Upper lobe of left lung (tissue), 6 donors: ENCODE measurements around the gene GET4. TPM values are rescaled to one million over a fixed set of nuclear protein-coding genes. Genes with fewer than 3 reads are reported as not detected.

Experiments
- ATAC-seq, 2 donors: fragments of 200-7000 bp; cut with Tn5 transposase; one replicate each; pipeline ENCODE4 v1.9.1; 2022; ENCODE audit warnings: mild to moderate bottlenecking in 2 of 2, moderate library complexity in 2 of 2; ENCODE audit not compliant: low FRiP score in 2 of 2
- DNase-seq, 2 donors: peaks; one replicate each; pipeline ENCODE4 v3.0.0-alpha.2; 2019 to 2020
- H3K27ac ChIP-seq, 4 donors: fragments of 200-600 bp; sonication (generic); one replicate each; pipeline ENCODE4 v1.5.1; 2016 to 2019
- H3K27me3 ChIP-seq, 4 donors: fragments of 200-600 bp; sonication (generic); one replicate each; pipeline ENCODE4 v1.5.1; 2017 to 2019
- H3K36me3 ChIP-seq, 4 donors: fragments of 200-600 bp; sonication (generic); one replicate each; pipeline ENCODE4 v1.5.1; 2016 to 2019
- H3K4me1 ChIP-seq, 4 donors: fragments of 200-600 bp; sonication (generic); one replicate each; pipeline ENCODE4 v1.5.1; 2018 to 2019
- H3K4me3 ChIP-seq, 4 donors: fragments of 200-600 bp; sonication (generic); one replicate each; pipeline ENCODE4 v1.5.1; 2017 to 2019; ENCODE audit warnings: mild to moderate bottlenecking in 2 of 4, moderate library complexity in 1 of 4
- H3K9me3 ChIP-seq, 4 donors: fragments of 200-600 bp; sonication (generic); one replicate each; pipeline ENCODE4 v1.5.1; 2018 to 2019
- CTCF ChIP-seq, 6 experiments: fragments of 450-650 bp in 4 of 6; fragments of 200-600 bp in 2 of 6; sonication (generic) in 2 of 6; IDR thresholded peaks; one replicate each; pipeline ENCODE4 v1.5.1; 2016 to 2019; ENCODE audit warnings: antibody characterized with exemption in 6 of 6
- EP300 ChIP-seq, 4 donors: sonication (generic); formaldehyde crosslinking; IDR thresholded peaks; one replicate each; pipeline ENCODE4 v1.5.1; 2017; ENCODE audit warnings: antibody characterized with exemption in 4 of 4, control low read depth in 2 of 4
- POLR2A ChIP-seq, 4 donors: fragments of 450-650 bp; IDR thresholded peaks; one replicate each; pipeline ENCODE4 v1.5.1; 2016 to 2017; ENCODE audit warnings: antibody characterized with exemption in 4 of 4, mild to moderate bottlenecking in 2 of 4
- POLR2AphosphoS5 ChIP-seq, 2 donors: sonication (generic); formaldehyde crosslinking; IDR thresholded peaks; one replicate each; pipeline ENCODE4 v1.5.1; 2017; ENCODE audit warnings: antibody characterized with exemption in 2 of 2
- WGBS, 2 donors: methylation state at CpG; one replicate each; pipeline ENCODE4 v1.1.5; 2017 to 2018; 5-methylcytosine and 5-hydroxymethylcytosine counted together
- total RNA-seq, 6 donors: library from RNA; depleted of rRNA in 4 of 6; stranded (reverse); fragments of >200 nt in 4 of 6; gene quantifications; one replicate each; pipeline versions ENCODE4 v1.1.0 to v1.2.1, GENCODE V29; 2016 to 2021
- donor health status: DM: no; HTN: no; CAD: no; lungs with moderate emphysema.
- donor health status: DM: no; HTN: yes; CAD: no; lungs with severe emphysema.

The GET4 gene
- total RNA-seq, 6 donors from 2014 or later = 26.0 to 82.6 (median 40.8) TPM

DNA sequence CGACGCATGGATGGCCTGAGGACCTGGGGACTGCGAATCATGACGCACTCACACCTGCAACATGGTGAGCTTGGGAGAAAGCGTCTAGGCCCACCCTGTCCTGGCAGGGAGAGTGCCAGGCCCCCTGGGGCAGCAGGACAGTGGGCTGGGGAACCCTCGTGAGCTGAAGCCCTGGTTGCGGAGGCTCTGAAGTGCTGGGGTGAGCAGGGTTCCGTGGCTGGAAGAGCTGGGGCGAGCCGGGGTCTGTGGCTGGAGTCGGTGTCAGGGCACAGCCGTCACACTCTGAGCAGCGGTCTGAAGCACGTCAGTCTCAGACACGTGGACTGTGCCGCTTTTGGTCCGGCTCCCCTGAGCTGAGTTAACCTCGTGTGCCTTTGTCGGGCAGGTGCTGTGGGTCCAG, 39.4 kb upstream of the GET4 start:
- Histone ChIP-seq H3K27ac (peak overlapping the region in 2 of 4 donors; percentile 28 to 59), H3K27me3 (no peaks in the 10 kb centered on the region), H3K4me1 (peaks cover 13 to 25% (median 20%) of the 10 kb centered on the region in 4 donors), H3K4me3 (no peak overlapping the region), H3K36me3 (peaks cover 15 to 33% (median 20%) of the 10 kb centered on the region in 4 donors), H3K9me3 (no peaks in the 10 kb centered on the region)
- DNase-seq (peak in 1 of 2 donors; percentile 38), ATAC-seq (no peak)
- no peak for TF ChIP-seq CTCF (IDR thresholded peaks at IDR 0.05)
- no peak for TF ChIP-seq EP300 (IDR thresholded peaks at IDR 0.05)
- TF ChIP-seq POLR2A (IDR thresholded peaks at IDR 0.05) = no peak
- no peak for TF ChIP-seq POLR2AphosphoS5 (IDR thresholded peaks at IDR 0.05)
- WGBS, 2 donors = 96% methylated on average over 14 to 19 of the region's 19 CpGs

DNA sequence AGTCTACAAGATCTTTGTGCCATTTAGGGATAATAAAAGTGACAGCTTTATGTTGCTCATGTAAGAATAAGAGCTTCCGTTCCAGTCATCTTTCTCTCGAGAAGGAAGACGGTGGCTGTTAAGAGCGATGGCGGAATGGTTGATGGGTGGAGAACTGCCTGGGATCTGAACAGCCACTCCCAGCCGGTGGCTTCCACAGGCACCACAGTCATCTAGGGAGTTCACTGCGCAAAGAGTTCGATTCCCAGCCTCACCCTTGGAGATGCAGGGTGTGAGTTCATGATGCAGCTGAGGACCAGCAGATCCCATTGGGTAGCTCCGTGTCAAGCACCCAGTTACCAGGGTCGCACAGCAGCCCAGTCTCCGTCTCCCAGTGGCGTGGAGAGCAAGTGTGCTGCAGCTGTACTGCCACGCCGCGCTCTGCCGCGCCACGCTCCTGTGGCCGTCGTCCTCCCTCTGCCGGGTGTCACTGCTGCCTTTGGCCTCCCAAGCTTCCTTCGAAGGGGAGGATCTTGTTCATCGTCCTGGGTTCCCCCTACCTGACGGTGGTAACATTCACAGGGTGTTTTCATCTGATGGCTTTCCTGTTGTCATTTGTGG, 36.3 kb upstream of the GET4 start:
- 92 to 93% methylated on average over 24 of the region's 24 CpGs for WGBS, 2 donors
- no peak for ATAC-seq

DNA sequence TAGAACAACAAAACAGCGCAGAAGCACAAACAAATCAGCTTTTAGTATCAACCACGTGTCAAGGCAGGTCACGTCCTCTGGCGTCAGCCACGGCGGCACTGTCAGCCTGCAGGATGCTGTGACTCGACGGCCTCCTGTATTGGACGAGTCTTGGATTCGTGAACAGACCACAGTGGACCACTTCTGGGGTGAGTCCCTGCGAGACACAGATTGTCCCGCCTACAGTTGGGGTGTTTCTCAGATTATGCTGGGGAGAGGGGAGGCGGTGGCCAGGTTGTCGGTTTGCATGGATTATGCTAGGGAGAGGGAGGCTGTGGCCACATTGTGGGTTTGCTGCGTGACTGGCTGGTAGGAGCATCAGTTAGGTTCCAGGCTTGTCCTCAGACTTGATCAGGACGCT, 34.4 kb upstream of the GET4 start:
- H3K4me3 ChIP-seq = no peak overlapping the region
- no peaks in the 10 kb centered on the region for H3K9me3 ChIP-seq
- peak overlapping the region in 1 of 4 donors; percentile 11 for H3K27ac ChIP-seq
- DNase-seq = no peak
- H3K36me3 ChIP-seq = peaks cover 41 to 63% (median 46%) of the 10 kb centered on the region in 4 donors
- no peaks in the 10 kb centered on the region for H3K27me3 ChIP-seq
- H3K4me1 ChIP-seq = peaks cover 0 to under 1% (median under 1%) of the 10 kb centered on the region in 4 donors
- TF ChIP-seq EP300 (IDR thresholded peaks at IDR 0.05) (no peak), POLR2A (IDR thresholded peaks at IDR 0.05) (no peak), POLR2AphosphoS5 (IDR thresholded peaks at IDR 0.05) (no peak), CTCF (IDR thresholded peaks at IDR 0.05) (no peak)
- no peak for ATAC-seq
- 83 to 85% methylated on average over 12 to 16 of the region's 16 CpGs for WGBS, 2 donors

More for the DNA sequence above, 36.3 kb upstream of the GET4 start:
- no peaks in the 10 kb centered on the region for H3K27me3 ChIP-seq
- no peak for TF ChIP-seq CTCF (IDR thresholded peaks at IDR 0.05)
- TF ChIP-seq POLR2AphosphoS5 (IDR thresholded peaks at IDR 0.05) = no peak
- TF ChIP-seq EP300 (IDR thresholded peaks at IDR 0.05) = no peak
- no peak for TF ChIP-seq POLR2A (IDR thresholded peaks at IDR 0.05)
- no peaks in the 10 kb centered on the region for H3K9me3 ChIP-seq
- DNase-seq = peak in 1 of 2 donors; percentile 67
- H3K4me3 ChIP-seq = no peak overlapping the region
- peaks cover 2 to 13% (median 9%) of the 10 kb centered on the region in 4 donors for H3K4me1 ChIP-seq
- H3K27ac ChIP-seq = no peak overlapping the region
- H3K36me3 ChIP-seq = peaks cover 41 to 58% (median 46%) of the 10 kb centered on the region in 4 donors

- Histone ChIP-seq H3K9me3 (no peaks in the 10 kb centered on the region), H3K27me3 (no peaks in the 10 kb centered on the region), H3K4me3 (no peak overlapping the region), H3K36me3 (peaks cover 41 to 57% (median 46%) of the 10 kb centered on the region in 4 donors), H3K4me1 (no peaks in the 10 kb centered on the region), H3K27ac (no peak overlapping the region)
- no peak for TF ChIP-seq POLR2AphosphoS5 (IDR thresholded peaks at IDR 0.05)
- TF ChIP-seq EP300 (IDR thresholded peaks at IDR 0.05) = no peak
- TF ChIP-seq POLR2A (IDR thresholded peaks at IDR 0.05) = no peak
- no peak for TF ChIP-seq CTCF (IDR thresholded peaks at IDR 0.05)
- no peak for DNase-seq
- ATAC-seq = no peak
- WGBS, 2 donors = 83 to 93% methylated on average over 8 of the region's 8 CpGs
These were observed 33.8 kb upstream of the GET4 start for GRCh38 chr7:842431-843031.
